GM08714 (cell line): ENCODE results near the gene COLGALT1.
"Not testable (repeated sequence)": the region's sequence is repeated elsewhere in the genome, so short reads cannot be mapped to it uniquely, and the experiment has no call there.

Experiments
- H3K4me3 ChIP-seq: fragments of 200-500 bp; sonication (Bioruptor generic); 2 replicates; pipeline ENCODE4 v1.5.1; 2014; ENCODE audit warnings: mild to moderate bottlenecking, low read length, inconsistent platforms
- ZNF274 ChIP-seq: IDR thresholded peaks from 2 replicates; pipeline ENCODE4 v1.6.1; 2012; ENCODE audit warnings: mild to moderate bottlenecking, low read depth, low read length

The COLGALT1 gene

DNA sequence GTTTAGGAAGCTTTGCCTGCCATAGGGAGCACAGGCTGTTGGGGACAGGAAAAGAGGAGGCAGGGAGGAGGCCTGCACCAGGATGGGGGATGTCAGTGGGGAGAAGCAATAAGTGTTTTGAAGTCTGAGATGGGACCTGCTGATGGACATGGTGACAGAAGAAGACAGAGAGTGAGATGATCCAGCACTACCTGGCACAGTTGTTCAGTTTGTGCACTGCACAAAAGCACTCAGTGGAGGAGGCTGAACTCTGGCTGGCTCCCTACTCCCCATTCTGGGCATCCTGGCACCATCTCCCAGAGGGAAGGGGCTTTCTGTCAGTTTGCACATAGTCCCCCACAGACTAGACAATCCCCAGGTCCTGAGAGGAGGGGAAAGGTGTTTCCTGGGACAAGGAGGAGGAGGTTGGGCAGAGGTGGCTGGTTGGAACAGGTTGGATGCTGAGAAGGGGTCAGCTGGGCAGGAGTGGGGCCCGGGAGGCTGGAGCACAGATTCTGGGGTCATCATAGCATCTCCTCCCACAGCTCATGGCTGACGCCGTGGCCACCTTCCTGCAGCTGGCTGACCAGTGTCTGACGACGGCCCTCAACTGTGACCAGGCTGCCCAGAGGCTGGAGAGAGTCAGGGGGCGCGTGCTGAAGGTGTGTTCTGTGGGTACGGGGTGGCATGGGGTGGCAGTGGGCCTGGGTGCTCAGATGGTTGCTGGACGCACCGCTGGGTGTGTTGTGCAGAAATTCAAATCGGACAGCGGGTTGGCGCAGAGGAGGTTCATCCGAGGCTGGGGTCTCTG, 12.5 kb upstream of the COLGALT1 start:
- no peak overlapping the region for H3K4me3 ChIP-seq
- no peak for TF ChIP-seq ZNF274

DNA sequence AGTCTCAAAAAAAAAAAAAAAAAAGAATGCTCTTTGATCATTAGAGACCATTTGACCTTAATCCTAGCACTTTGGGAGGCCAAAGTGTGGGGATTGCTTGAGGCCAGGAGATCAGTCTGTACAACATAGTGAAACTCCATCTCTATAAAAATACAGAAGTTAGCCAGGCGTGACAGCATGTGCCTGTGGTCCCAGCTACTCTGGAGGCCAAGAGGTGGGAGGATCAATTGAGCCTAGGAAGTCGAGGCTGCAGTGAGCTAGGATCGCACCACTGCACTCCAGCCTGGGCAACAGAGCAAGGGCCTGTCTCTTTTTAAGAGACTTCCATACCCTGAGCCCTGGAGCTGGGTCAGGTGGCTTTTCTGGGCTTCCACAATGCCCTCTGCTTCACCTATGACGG, 11.5 kb upstream of the COLGALT1 start:
- H3K4me3 ChIP-seq: no peak overlapping the region
- TF ChIP-seq ZNF274: no peak

DNA sequence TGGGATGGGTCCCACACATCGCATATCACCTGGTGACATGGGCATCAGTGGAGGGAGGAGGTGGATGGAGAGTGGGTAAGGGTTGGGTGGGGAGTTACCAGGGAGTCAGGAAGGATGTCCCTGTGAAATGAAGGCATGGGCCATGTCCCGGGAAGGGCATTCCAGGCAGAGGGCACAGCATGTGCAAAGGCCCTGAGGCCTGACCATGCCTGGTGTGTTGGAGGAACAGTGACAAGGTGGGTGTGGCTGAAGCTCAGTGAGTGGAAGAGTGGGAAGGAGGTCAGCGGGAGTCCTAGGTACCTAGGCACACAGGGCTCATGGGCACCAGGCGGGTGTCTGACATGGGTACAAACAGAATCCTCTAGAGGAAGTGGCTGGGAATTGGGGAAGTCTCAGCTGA, 11.0 kb upstream of the COLGALT1 start:
- no peak for TF ChIP-seq ZNF274

DNA sequence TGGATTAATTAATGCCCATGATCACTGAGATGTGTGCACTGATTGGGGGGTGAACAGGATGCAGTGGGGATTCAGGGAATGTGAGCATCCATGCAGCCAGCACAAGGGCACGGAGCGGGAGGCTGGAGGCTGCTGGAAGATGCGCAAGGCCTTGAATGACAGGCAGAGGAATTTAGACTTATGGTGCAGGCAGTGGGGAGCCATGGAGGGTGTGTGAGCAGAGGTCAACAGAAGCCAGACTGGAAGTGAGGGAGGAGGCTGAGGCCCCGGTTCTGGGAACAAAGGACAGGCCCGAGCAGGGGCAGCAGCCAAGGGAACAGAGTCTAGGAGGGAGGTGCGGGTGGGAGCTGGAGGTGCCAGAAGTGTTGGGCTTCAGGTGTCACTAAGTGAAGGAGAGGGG, 7.3 kb upstream of the COLGALT1 start:
- no peak overlapping the region for H3K4me3 ChIP-seq
- no peak for TF ChIP-seq ZNF274

More for the DNA sequence above, 11.0 kb upstream of the COLGALT1 start:
- no peak overlapping the region for H3K4me3 ChIP-seq

DNA sequence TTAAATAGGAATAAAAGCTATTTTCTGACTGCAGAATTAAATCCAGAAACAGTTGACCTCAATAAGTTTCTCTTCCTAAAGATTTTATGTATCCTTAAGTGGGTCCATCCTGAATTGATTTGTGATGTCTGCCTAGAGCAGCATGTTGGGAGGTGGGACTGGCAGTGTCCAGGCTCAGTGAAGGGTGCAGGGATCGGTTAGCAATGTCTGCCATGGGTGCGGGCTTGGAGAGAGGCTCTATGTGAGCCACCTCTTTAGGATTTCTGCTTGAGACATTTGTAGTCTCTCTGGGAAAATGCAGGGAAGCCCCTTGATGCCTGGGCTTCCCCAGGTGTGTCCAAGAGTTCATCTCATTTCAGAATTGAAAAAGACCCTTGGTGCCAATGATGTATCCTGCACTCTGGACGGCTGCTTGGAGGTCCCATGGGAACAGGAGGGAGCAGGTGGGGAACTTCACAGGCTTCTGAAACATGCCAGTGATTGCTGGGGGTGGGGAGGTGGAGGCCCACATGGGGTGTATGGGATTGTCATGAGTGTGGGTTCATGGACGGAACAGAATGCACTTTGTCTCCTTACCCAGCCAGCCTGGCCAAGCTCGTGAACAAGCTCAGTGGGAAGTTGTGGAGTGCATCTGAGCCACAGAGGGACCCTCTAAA, 6.2 kb upstream of the COLGALT1 start:
- H3K4me3 ChIP-seq: no peak overlapping the region
- no peak for TF ChIP-seq ZNF274

DNA sequence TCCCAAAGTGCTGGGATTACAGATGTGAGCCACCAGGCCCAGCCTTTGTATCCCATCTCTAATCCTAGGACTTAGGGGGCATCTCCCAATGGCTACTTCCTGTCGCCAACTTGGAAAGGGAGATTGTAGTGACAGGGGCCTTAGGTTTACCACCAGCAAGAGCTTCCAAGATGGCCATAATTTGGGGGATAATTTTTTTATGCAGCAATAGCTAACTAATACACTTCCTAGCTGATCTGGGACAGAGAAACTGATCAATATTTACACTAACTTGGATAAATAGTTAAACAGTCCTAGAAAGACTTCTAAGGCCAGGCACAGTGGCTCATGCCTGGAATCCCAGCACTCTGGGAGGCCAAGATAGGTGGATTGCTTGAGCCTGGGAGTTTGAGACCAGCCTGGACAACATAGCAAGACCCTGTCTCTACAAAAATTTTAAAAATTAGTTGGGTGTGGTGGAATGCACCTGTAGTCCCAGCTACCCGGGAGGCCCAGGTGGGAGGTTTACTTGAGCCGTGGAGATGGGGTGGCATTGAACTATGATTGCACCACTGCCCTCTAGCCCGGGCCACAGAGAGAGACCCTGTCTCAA, 5.3 kb upstream of the COLGALT1 start:
- TF ChIP-seq ZNF274: no peak
- no peak overlapping the region for H3K4me3 ChIP-seq

DNA sequence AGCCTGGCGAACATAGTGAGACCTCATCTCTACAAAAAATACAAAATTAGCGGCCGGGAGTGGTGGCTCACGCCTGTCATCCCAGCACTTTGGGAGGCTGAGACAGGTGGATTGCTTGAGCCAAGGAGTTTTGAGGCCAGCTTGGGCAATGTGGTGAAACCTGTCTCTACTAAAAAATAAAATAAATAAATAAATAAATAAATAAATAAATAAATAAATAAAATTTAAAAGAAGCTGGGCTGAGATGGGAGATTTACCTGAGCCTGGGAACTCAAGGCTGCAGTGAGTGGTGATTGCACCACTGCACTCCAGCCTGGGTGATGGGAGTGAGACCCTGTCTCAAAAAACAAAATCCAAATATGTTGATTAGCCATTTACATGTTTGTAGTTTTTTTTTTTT, 2.7 kb upstream of the COLGALT1 start:
- H3K4me3 ChIP-seq: not testable (repeated sequence)

DNA sequence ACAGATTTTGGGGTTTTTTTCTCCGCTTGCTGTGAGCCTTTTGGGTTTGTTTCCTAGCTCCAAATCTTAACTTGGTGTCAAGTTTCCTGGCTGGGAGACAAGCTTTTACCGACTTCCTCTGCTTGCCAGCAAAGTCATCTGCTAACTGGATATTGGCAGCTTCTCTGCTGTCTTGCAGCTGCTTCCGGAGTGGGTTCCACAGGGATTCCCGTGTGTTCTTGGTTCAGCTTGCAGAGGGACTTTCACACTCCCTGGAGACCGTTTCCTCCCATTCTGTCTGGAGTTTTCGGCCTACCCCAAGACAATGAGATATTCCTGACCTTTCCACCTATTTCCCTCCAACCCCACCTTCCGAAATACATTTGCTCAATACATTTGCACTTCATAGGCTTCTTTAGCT, 2.2 kb upstream of the COLGALT1 start:
- H3K4me3 ChIP-seq: no peak overlapping the region
- TF ChIP-seq ZNF274: no peak

DNA sequence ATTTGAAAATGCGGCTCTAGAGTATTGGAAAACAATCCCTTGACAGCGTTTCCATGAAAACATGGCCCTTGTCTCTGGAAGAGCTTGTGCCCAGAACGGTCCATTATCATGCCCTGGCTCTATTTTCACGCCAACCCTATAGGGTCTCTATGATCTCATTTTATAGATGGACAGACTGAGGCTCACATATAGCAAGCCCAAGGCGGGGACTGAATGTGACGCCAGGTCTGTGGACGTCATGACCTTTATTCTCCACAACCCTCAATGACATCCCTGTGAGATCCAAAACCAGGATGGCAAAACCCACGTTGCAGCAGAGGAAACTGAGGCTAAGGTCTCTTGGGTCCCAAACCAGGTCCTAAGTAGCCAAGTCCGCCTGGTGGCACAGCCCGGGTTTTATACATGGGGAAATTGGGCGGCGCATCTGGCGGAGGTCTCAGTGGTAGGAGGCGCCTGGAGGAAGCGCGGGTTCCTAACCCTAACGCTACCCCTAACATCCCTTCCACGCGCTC, 425 bp upstream of the COLGALT1 start:
- peak overlapping the region; percentile 54; the same call in 1 of the 2 replicates for H3K4me3 ChIP-seq
- no peak for TF ChIP-seq ZNF274

DNA sequence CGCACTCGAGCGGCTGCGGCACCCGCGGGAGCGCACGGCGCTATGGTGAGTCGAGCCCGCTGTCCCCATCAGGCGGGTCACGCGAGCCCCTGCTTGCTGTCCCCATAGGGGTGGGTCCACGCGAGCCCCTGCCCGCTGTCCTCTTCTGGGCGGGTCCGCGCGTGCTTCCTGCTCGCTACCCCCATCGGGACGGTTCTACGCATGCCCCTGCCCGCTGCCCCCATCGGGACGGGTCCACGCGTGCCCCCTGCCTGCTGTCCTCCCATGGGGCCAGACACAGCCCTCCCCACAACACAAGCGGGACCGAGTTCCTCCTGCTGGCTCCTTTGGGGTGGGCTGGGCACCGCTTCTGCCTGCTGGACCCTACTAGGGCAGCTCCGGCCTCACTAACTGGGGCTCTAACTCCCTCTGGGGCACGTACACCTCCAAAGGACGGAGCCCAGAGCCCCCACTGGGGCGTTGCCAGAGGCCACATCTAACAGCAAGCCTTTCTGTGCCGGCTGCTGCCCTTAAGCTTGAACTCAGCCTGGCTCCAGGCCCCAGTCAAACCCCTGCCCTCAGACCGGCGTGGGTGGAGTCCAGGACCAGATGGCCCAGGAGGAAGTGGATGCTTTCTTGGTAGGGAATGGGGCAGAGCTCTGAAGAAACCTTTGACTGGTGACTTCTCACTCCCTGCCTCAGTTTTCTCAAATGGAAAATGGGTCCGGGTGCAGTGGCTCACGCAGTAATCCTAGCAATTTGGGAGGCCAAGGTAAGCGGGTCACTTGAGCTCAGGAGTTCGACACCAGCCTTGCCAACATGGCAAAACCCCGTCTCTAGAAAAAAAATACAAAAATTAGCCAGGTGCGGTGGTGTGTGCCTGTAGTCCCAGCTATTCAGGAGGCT, 722 bp downstream of the COLGALT1 start:
- H3K4me3 ChIP-seq: peak overlapping the region; percentile 91
- TF ChIP-seq ZNF274: no peak

DNA sequence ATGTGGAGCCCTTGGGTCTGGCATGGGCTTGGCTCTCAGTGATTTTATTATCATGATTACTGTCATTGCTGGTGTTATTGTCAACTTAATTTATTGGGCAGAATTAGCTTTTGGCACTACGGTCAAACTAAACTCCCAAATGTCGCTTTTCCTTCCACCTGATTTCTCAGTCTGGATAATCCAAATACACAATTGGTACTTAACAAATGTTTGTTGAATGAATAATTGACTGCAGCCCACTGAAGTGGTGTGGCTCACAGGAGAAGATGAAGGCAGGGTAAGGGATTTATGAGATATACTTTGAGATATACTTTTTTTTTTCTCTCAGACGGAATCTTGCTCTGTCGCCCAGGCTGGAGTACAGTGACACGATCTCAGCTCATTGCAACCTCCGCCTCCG, 1.5 kb downstream of the COLGALT1 start:
- H3K4me3 ChIP-seq: no peak overlapping the region
- TF ChIP-seq ZNF274: no peak

DNA sequence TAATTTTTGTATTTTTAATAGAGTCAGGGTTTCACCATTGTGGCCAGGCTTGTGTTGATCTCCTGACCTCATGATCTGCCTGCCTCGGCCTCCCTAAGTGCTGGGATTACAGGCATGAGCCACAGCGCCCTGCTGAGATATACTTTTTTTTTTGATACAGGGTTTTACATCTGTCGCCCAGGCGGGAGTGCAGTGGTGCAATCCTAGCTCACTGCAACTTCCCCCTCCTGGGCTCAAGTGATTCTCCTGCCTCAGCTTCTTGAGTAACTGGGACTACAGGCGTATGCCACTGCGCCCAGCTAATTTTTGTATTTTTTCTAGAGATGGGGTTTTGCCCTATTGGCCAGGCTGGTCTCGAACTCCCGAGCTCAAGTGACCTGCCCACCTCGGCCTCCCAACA, 2.0 kb downstream of the COLGALT1 start:
- H3K4me3 ChIP-seq: no peak overlapping the region
- no peak for TF ChIP-seq ZNF274

DNA sequence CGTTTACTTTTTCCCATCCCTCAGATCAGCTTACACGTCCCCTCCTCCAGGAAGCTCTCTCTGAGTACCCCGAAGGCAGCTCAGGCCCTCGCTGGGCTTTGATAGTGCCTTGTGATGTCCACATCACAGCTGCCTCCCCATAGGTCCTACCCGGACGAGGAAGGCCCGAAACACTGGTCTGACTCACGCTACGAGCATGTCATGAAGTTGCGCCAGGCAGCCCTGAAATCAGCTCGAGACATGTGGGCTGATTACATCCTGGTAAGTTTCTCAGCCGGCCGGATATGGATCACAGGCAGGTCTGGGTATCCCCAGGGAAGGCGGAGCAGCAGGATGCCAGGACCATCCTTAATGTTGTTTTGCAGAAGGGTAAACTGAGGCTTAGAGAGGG, 4.8 kb downstream of the COLGALT1 start:
- TF ChIP-seq ZNF274: no peak
- H3K4me3 ChIP-seq: no peak overlapping the region

DNA sequence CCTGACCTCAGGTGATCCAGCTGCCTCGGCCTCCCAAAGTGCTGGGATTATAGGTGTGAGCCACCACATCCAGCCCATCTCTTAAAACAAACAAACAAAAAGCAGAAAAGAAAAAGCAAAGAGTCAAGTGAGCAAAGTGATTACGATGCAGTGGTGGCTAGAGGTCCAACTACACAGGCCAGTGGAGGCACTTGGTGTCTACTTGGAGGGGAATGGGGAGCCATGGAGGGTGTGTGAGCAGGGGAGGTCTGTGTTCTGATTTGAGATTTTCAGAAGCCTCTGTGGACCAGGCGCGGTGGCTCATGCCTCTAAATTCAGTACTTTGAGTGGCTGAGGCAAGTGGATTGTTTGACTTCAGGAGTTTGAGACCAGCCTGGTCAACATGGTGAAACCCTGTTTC, 6.6 kb downstream of the COLGALT1 start:
- no peak for TF ChIP-seq ZNF274
- H3K4me3 ChIP-seq: no peak overlapping the region
